ENCODE results near the gene PSD2. TPM values are rescaled to one million over a fixed set of nuclear protein-coding genes. Genes with fewer than 3 reads are reported as not detected.
"Not testable (repeated sequence)": the region's sequence is repeated elsewhere in the genome, so short reads cannot be mapped to it uniquely, and the experiment has no call there.

The PSD2 gene
- total RNA-seq, 1 donor from 2014 or later = 0.05 TPM

DNA sequence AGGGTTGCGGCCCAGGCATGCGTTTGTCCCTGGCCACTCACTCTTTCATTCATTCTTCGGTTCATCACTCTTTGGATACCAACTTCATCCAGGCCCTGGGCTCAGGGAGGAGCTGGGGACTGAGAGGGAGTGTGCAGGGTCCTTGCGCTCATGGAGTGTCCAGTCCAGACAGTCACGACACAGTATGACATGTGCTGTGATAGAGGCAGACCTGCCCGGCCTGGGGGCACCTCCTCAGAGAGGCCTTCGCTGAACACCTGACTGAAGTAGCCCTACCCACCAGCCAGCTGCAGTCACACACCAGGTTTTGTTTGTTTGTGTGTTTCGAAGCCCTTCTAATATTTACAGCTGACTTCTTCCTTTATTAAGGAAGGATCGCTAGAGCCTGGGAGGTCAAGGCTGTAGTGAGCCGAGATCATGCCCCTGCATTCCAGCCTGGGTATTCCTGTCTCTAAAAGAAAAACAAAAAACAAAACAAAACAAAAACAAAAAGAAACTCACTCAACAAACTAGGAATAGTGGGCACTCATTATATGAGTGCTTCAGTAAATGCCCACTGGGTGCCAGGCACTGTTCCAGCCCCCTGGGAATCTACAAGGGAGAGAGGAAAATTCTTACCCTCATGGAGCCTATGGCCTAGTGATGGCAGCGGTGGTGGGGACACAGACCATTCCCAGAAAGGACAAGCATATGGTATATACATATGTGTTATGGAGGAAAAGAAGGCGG, 6.3 kb upstream of the PSD2 start:
- DNase-seq (ENCODE audit: low read depth) = no peak

DNA sequence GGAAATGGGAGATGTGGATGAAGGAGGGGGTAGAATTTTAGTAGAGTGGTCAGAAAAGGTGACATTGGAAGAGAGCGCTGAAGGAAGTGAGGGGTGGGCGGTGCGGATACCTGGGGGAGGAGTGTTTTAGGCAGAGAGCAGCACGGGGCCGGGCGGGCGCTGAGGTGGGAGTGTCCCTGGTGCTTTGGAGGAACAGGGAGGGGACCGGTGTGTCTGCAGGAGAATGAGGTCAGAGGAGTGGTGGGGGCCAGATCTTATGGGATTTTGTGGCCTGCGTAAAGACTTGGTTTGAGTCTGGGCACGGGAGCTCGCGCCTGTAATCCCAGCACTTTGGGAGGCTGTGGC, 5.8 kb upstream of the PSD2 start:
- no peak for DNase-seq (ENCODE audit: low read depth)

- DNase-seq (ENCODE audit: low read depth) = no peak
Measured at GRCh38 chr5:139792218-139792617, 3.4 kb upstream of the PSD2 start.

DNA sequence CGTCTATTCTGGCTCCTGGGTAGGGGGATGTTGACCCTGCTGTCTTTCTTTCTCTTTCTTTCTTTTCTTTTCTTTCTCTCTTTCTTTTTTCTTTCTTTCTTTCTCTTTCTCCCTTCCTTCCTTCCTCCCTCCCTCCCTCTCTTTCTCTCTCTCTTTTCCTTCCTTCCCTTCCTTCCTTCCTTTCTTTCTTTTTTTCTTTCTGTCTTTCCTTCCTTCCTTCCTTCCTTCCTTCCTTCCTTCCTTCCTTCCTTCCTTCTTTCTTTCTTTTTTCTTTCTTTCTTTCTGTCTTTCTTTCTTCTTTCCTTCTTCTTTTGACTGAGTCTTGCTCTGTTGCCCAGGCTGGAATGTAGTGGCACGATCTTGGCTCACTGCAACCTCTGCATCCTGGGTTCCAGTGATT, 3.0 kb upstream of the PSD2 start:
- not testable (repeated sequence) for DNase-seq (ENCODE audit: low read depth)

GRCh38 chr5:139794067-139794846, 1.4 kb upstream of the PSD2 start:
- DNase-seq (ENCODE audit: low read depth) = no peak

DNA sequence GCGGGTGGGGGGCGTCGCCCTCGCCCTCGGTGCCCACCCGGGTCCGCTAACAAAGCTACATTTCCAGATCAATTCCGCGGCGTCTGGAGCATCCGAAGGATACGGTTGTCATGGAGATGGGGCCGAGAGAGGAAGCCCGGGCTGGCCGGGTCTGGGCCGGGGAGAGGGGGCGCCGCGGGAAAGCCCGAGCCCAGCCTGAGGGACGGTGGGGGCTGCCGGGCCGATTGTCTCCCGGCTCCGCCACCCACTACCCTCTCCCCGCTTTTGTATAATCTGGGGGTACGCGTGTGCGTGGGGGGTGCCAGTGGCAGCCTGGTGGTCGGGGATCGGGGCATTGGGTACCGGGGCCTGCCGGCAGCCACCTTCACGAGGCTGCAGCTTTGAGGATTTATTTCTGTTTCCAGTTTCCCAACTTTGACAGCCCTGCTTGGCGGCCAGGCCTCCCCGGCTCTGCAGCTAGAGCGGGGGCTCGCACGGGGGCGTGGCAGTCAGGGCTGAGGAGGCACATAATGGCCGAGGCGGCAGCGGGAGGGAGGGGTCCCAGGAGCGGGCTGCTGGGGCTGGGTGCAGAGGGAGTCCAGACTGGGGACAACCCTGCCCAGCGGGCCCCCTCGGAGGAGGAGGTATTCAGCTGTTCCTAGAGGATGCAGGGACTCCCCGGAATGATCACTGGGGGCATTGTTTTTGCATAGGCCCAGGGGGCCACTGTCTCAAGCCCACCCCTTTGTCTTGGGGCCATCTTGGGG, 626 bp downstream of the PSD2 start:
- DNase-seq (ENCODE audit: low read depth) = no peak

GRCh38 chr5:139797335-139797734, 1.7 kb downstream of the PSD2 start:
- no peak for DNase-seq (ENCODE audit: low read depth)

- no peak for DNase-seq (ENCODE audit: low read depth)
Measured at GRCh38 chr5:139797856-139798510, 2.4 kb downstream of the PSD2 start.

DNA sequence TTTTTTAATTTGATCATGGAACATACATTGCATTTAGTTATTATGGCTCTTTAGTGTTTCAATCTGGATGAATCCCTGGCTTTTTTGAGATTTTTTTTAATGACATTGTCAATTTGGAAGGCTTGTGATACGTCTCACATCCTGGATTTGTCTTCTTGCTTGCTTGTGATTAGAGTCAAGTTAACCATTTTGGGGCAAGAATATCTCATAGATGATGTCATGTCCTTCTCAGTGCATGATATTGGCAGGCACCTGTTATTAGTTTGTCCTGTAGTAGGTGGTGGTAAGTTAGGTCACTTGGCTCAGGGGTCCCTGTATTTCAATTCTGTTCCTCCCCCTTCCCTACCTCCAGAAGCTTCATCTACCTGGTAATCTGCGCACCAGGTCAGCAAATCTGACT, 3.3 kb downstream of the PSD2 start:
- no peak for DNase-seq (ENCODE audit: low read depth)

GRCh38 chr5:139799359-139799758, 3.8 kb downstream of the PSD2 start:
- no peak for DNase-seq (ENCODE audit: low read depth)

- no peak for DNase-seq (ENCODE audit: low read depth)
Measured at GRCh38 chr5:139803978-139804377, 8.4 kb downstream of the PSD2 start.

GRCh38 chr5:139804800-139805397, 9.3 kb downstream of the PSD2 start:
- no peak for DNase-seq (ENCODE audit: low read depth)

- DNase-seq (ENCODE audit: low read depth) = no peak
Measured at GRCh38 chr5:139805545-139805944, 9.9 kb downstream of the PSD2 start.

DNA sequence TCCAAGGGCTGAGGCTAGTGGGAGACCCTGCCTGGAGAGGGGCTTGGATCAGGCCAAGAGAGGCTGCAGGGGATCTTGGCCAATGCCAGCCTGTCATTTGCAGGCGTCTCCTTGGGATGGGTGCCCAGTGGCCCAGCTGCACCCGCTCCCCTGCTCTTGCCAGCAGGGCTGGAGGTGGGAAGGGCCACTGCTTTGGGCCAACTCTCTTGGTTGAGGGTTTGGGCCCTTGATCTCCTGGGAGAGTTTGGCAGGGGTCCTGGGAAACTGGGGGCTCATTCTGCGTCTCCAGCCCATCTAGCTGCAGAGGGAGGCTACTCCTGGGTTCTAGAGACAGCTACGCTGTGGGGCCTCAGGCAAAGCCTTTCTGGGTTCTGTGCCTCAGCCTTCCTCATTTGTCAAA, 10.5 kb downstream of the PSD2 start:
- DNase-seq (ENCODE audit: low read depth) = no peak

DNA sequence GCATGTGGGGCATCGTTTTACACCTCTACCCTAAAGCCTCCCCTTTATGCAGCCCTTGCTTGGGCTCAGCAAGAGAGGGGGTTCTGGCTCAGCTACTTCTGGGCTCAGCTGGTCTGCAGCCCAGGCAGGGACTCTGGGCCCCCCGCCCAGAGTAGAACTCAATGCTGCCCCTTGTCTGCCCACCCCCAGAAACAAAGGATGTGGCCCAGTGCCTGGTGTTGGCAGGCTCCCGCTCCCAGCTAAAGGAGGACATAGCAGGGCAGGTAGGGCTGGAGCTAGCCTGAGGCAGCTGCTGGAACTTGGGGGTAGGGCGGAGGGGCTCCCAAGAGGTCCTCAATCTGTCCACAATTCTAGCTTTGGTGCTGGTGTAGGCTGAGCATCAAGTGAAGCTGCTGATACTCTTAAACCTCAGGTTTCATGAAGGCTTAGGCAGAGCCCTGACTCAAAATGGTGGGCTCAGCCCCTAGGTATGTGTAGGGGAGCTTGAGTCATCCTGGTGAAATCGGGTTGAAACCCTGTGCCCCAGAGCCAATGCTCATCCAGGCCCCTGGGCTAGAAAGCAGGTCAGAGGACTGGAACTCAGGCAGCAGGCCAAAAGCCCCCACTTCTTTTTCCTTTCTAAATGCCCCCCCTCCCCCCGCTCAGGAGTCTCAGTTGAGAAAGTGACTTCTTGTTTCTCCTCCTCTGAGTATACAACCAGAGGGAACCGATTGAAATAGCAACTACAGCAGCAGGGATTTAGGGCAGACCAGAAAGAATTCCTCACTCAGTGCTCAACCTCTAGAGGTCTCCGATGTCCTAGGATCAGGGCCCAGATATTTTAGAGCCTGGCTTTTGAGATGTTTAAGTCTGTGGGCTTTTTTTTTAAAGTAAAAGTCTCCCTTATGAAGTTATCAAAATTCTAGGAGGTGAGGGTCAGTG, 11.4 kb downstream of the PSD2 start:
- DNase-seq (ENCODE audit: low read depth) = no peak

DNA sequence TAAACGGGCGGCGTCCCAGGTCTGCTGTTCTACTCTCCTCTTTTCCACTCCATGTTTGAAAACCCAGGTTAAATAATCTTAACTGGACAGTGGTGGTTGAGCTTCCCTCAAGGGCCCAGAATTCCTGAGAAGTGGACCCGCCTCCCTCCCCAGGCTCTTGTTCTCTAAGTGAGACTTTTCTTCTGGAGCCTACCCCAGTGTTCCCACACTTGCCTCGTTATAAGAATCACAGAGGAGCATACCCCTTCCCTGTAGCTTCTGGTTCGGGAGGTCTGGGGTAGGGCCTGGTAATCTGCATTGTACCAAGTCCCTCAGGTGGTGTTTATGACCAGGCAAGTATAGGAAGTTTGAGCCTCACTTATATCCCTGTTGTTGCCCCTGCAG, 12.0 kb downstream of the PSD2 start:
- DNase-seq (ENCODE audit: low read depth) = no peak

DNA sequence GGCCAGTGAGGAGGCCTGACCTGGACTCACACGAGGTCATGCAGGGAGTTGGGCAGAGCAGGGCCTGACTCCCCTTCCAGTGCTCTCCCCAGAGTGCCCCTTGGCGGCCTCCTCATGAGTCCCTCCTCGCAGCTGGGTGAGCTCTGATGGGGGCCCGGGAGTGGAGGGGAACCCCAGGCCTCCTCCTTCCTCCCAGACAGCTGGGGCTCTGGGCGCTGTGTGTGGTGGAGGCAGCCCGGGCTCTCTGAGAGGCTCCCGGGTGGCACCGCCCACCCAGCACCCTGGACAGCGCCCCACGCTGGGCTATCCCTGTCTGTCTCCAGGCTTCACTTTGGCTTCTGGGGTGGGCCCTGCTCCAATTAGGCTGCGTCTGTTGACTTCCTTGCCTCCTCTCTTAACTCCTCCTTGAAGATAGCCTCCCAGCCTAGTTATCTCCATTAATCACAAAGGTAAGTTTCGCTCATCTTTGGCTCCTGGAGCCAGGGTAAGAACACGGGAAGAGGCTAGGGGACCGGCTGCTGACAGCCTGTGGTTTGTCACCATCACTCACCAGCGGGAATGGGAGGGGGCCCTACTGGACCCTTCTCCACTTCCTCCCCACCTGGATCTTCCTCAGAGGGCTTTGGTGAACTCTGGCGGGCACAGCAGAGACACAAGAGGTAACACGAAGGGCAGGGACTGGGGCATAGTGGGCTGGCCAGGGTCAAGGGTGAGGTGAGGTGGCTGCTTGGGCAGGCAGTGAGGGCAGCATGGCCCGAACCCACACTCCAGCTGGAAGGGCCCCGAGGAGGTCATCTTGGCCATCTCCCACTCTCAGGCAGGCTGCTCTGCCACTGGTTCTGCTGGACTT, 13.1 kb downstream of the PSD2 start:
- DNase-seq (ENCODE audit: low read depth) = no peak

DNA sequence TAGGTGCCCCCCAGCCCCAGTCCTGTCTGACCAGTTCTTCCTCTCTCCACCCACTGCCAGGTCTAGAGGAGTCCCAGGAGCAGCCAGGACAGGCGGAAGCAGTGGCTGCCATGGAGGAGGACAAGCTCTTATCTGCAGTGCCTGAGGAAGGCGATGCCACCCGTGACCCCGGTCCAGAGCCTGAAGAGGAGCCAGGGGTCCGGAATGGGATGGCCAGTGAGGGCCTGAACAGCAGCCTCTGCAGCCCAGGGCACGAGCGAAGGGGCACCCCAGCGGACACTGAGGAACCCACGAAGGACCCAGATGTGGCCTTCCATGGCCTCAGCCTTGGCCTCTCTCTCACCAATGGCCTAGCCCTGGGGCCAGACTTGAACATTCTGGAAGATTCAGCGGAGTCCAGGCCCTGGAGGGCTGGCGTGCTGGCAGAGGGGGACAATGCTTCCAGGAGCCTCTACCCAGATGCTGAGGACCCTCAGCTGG, 13.8 kb downstream of the PSD2 start:
- DNase-seq (ENCODE audit: low read depth) = no peak

DNA sequence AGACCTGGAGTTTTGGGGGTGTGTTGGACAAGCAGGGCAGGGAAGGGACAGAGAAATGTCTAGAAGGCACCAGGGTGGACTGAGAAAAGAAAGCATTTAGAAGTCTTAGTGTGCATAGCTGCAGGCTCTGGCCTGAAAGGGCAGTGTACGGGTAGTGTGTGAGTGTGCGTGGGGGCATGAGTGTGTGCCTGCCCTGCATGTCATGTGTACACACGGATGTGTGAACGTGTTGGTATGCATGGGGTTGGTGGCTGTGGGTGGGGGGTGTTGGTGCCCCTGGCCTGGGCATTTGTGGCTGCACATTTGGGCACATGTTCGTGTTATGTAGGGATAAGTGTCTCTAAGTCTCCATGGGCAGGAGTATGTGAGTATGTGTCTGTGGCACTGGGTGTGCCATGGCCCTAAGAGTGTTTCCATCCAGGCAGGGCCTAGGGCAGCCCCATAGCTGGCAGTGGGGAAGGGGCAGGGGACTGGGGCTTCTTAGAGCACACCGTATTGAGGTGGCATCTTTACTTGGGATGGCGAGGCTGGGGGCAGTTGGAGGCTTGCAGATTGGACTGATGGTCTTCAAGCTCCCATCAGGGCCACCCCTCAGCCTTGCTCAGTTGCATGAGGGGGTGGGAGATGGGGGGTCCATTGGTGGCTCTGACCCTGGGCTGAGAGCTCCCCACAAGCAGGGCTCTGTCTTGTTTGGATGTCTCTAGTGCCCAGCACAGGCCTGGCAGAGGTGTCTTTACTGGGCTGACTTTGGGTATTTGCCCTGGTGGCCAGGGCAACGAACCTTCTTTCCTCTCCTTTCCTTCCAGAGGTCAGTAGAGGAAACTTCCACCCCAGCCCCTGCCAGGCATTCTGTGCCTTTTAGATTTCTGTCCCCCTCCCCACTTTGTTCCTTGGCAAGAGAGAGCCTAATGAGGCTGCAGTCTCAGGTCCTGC, 15.0 kb downstream of the PSD2 start:
- no peak for DNase-seq (ENCODE audit: low read depth)
